Heart right ventricle (tissue), 16 donors: ENCODE data around the gene TXNDC17. TPM values are rescaled to one million over a fixed set of nuclear protein-coding genes. Genes with fewer than 3 reads are reported as not detected.
"Not testable (repeated sequence)": the region's sequence is repeated elsewhere in the genome, so short reads cannot be mapped to it uniquely, and the experiment has no call there.

Experiments used
- ATAC-seq, 8 donors: fragments of 200-7000 bp; cut with Tn5 transposase; one replicate each; pipeline ENCODE4 v1.9.1; 2020; ENCODE audit warnings: mild to moderate bottlenecking in 8 of 8, moderate library complexity in 8 of 8, moderate number of reproducible peaks in 1 of 8
- DNase-seq, 2 donors: peaks; one replicate each; pipeline ENCODE4 v3.0.0-alpha.2; 2020
- H3K27ac ChIP-seq, 10 donors: fragments of 200-600 bp; sonication (generic) in 2 of 10; one replicate each; pipeline versions ENCODE4 v1.5.0 to v1.8.0; 2020 to 2022; ENCODE audit warnings: mild to moderate bottlenecking in 3 of 10
- H3K27me3 ChIP-seq, 7 donors: fragments of 200-600 bp; one replicate each; pipeline ENCODE4 v1.8.0; 2021 to 2022; ENCODE audit warnings: mild to moderate bottlenecking in 2 of 7
- H3K36me3 ChIP-seq, 9 donors: fragments of 200-600 bp; sonication (generic) in 1 of 9; one replicate each; pipeline versions ENCODE4 v1.5.0 to v1.8.0; 2020 to 2022; ENCODE audit warnings: mild to moderate bottlenecking in 2 of 9
- H3K4me1 ChIP-seq, 9 donors: fragments of 200-600 bp; sonication (generic) in 1 of 9; one replicate each; pipeline versions ENCODE4 v1.5.0 to v1.8.0; 2020 to 2022; ENCODE audit warnings: mild to moderate bottlenecking in 4 of 9
- H3K4me3 ChIP-seq, 10 donors: fragments of 200-600 bp; sonication (generic) in 2 of 10; one replicate each; pipeline versions ENCODE4 v1.5.0 to v1.8.0; 2020 to 2022; ENCODE audit warnings: mild to moderate bottlenecking in 7 of 10, moderate library complexity in 2 of 10
- H3K9me3 ChIP-seq, 11 donors: fragments of 200-600 bp in 10 of 11; sonication (generic) in 2 of 11; one replicate each; pipeline versions ENCODE4 v1.5.0 to v1.8.0; 2013 to 2022; ENCODE audit warnings: mild to moderate bottlenecking in 2 of 11, control low read depth in 1 of 11, moderate library complexity in 1 of 11
- WGBS, 2 donors: extraction: QIAGEN DNeasy Blood & Tissue Kit; methylation state at CpG; one replicate each; pipeline ENCODE4 v1.1.7; 2013; ENCODE audit warnings: inconsistent platforms in 1 of 2; 5-methylcytosine and 5-hydroxymethylcytosine counted together
- intact Hi-C, 10 donors: fragments of 100-400 bp; cut with DNase I; formaldehyde crosslinking; loops; one replicate each; pipeline versions ENCODE4 v1.11.1 to v1.14.2; 2022
- microRNA-seq, 2 donors: library from miRNA; unstranded; fragments of <30 nt; microRNA quantifications; one replicate each; pipeline ENCODE4 v1.2.0, GENCODE V29; 2021
- polyA plus RNA-seq, 2 donors: library from polyadenylated mRNA; stranded (reverse); fragments of 200-250 nt; gene quantifications; one replicate each; pipeline ENCODE4 v1.2.3, GENCODE V29; 2013
- total RNA-seq, 10 donors: library from RNA; stranded (reverse); fragmentation: NEBNext Ultra II Directional in 3 of 10; extraction: Animal tissue kit (Norgen Biotek cat#: 25700) in 3 of 10; gene quantifications; one replicate each; pipeline versions ENCODE4 v1.2.1 to v1.2.4, GENCODE V29; 2021 to 2023
- TF ChIP-seq, protein P1 (sequence below), 9 donors: fragments of 200-600 bp; sonication (generic) in 2 of 9; IDR thresholded peaks; one replicate each; pipeline versions ENCODE4 v1.5.0 to v1.8.0; 2021 to 2022; ENCODE audit warnings: antibody characterized with exemption in 9 of 9, mild to moderate bottlenecking in 5 of 9, moderate library complexity in 1 of 9
- donor health status: Arrhythmogenic right ventricular cardiomyopathy.
- donor health status: ischemic (EF 13 %, LVEDD 7.1; RV severe dilation, severe dysfunction).
- donor health status: healthy with polysubstance abuse.
- donor health status: DM: no; HTN: yes; CAD: no.
- donor health status: DM: no; HTN: no; CAD: no.
- donor health status: ischemic (EF 25% LVEDD 6.9; RV normal size, moderate dysfunction).
- donor health status: ischemic (EF 25% LVEDD 5.7; RV mildly dilated, moderate dysfunction).
- donor health status: healthy.
- donor health status: DM: yes; HTN: yes; CAD: no.
- donor health status: Ischemic cardiomyopathy.
- donor health status: ischemic (EF 35%, LVEDD 5.7; RV mildly dilated, moderate dysfunction).
- donor health status: nonischemic (EF 11% LVEDD 7.7; RV severe dilation, severe dysfunction).
- donor health status: DM: yes; HTN: yes; CAD: no.
- donor health status: PGD.
- donor health status: ischemic (EF 29% LVEDD 5.4; RV normal size, mild dysfunction).
- donor health status: nonischemic (EF 23%, LVEDD 6.1; RV moderate dilation, normal function).

The TXNDC17 gene
- total and polyA plus RNA-seq, 12 donors, result 33.3 to 172 (median 43.7) TPM

DNA sequence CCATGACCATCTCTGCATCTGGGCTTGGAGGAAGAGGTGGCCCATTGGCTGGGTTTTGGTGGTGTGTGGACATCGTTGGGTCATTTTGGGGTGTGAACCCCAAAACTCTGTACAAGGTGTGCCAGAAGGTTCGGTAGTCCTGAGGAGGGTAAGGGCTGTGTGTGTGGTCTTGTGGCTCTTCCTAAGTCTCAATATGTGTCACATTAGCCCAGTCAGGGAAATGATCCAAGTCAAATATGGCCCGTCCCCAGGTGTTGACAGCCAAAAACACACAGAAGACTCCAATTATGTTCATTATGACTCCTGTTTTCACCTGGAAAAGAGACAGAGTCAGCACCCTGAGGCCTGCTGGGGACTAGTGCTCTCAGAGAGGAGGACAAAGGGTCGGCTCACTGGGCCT, 45.2 kb downstream of the TXNDC17 start:
- DNase-seq, result no peak
- no peaks in the 10 kb centered on the region for H3K4me1 ChIP-seq
- ATAC-seq, result no peak
- H3K27me3 ChIP-seq, result peaks cover 0 to 25% (median 14%) of the 10 kb centered on the region in 7 donors
- no peaks in the 10 kb centered on the region for H3K9me3 ChIP-seq
- TF ChIP-seq, protein P1, sequence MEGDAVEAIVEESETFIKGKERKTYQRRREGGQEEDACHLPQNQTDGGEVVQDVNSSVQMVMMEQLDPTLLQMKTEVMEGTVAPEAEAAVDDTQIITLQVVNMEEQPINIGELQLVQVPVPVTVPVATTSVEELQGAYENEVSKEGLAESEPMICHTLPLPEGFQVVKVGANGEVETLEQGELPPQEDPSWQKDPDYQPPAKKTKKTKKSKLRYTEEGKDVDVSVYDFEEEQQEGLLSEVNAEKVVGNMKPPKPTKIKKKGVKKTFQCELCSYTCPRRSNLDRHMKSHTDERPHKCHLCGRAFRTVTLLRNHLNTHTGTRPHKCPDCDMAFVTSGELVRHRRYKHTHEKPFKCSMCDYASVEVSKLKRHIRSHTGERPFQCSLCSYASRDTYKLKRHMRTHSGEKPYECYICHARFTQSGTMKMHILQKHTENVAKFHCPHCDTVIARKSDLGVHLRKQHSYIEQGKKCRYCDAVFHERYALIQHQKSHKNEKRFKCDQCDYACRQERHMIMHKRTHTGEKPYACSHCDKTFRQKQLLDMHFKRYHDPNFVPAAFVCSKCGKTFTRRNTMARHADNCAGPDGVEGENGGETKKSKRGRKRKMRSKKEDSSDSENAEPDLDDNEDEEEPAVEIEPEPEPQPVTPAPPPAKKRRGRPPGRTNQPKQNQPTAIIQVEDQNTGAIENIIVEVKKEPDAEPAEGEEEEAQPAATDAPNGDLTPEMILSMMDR (IDR thresholded peaks at IDR 0.05), result no peak
- intact Hi-C loops, result no loop called here
- no peak overlapping the region for H3K27ac ChIP-seq
- H3K4me3 ChIP-seq, result no peak overlapping the region
- H3K36me3 ChIP-seq, result no peaks in the 10 kb centered on the region
- WGBS, 2 donors, result 80 to 82% methylated on average over 4 of the region's 4 CpGs

DNA sequence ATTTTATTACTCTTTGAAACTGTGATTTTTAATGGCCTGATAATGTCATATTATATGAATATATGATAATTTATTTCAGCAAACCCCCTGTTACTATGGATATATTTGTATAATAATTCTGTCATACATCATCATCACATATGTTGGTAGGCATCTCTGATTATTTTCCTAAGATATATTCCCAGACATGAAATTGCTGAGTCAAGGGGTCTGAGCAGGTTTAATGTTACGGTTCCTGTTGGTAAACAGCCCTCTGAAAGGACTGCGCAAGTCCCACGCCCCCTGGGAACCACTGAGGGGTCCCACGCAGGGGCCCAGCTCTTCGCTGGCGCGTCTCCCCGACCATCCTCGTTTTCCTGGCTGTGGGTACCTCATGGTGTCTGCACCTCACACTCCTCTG, 48.1 kb downstream of the TXNDC17 start:
- intact Hi-C loops, result no loop called here
- TF ChIP-seq, protein P1 (IDR thresholded peaks at IDR 0.05), result no peak
- peaks cover 0 to 30% (median 14%) of the 10 kb centered on the region in 7 donors for H3K27me3 ChIP-seq

DNA sequence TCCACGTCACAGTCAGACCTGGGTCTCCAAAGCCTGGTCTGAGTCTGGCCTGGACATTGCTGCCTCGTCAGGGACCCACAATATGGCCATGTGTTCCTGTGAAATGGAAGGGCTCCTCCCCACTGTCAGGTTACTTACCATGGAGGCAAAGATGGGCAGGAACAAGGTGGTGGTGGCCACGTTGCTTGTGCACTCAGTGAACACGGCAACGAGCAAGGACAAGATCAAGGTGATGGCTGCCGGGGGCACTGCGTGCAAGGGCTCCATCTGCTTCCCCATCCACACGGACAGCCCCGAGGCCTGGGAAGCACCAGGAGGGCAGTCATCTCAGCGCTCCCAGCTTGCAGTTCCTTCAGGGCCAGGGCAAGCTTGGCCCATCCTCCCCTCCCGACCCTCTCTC, 49.8 kb downstream of the TXNDC17 start:
- ATAC-seq, result no peak
- no peak overlapping the region for H3K4me3 ChIP-seq
- no peaks in the 10 kb centered on the region for H3K36me3 ChIP-seq
- intact Hi-C loops, result no loop called here
- TF ChIP-seq, protein P1 (IDR thresholded peaks at IDR 0.05), result no peak
- no peak for DNase-seq
- WGBS, 2 donors, result 80 to 87% methylated on average over 11 of the region's 11 CpGs
- no peaks in the 10 kb centered on the region for H3K4me1 ChIP-seq
- H3K9me3 ChIP-seq, result no peaks in the 10 kb centered on the region
- no peak overlapping the region for H3K27ac ChIP-seq
- H3K27me3 ChIP-seq, result peaks cover 0 to 30% (median 8%) of the 10 kb centered on the region in 7 donors

More for the DNA sequence above, 48.1 kb downstream of the TXNDC17 start:
- no peaks in the 10 kb centered on the region for H3K36me3 ChIP-seq
- no peak for DNase-seq
- no peak for ATAC-seq
- H3K4me3 ChIP-seq, result no peak overlapping the region
- WGBS, 2 donors, result 81 to 86% methylated on average over 9 of the region's 9 CpGs
- H3K9me3 ChIP-seq, result no peaks in the 10 kb centered on the region
- H3K27ac ChIP-seq, result no peak overlapping the region
- no peaks in the 10 kb centered on the region for H3K4me1 ChIP-seq

DNA sequence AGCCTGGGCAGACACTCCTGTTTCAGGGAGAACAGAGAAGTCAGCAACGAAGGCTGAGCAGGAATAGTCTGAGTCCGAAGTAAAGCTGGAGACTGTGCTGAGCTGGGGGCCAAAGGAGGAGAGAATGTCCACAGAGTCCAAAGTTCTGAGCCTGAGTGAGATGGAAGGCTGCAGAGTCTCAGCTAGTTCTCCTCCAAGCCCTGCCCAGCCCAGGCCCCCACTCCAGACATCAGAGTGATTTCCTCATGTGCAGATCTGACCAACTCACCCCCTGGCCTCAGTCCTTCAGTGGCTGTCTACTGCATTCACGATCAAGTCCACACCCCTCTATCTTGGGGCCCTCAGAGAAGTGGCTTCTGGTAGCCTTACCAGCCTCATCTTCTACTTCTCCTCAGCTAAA, 50.7 kb downstream of the TXNDC17 start:
- no peak for ATAC-seq
- Histone ChIP-seq H3K9me3 (no peaks in the 10 kb centered on the region), H3K27ac (no peak overlapping the region), H3K36me3 (no peaks in the 10 kb centered on the region), H3K4me1 (no peaks in the 10 kb centered on the region), H3K27me3 (peaks cover 0 to 30% (median 8%) of the 10 kb centered on the region in 7 donors), H3K4me3 (no peak overlapping the region)
- DNase-seq, result no peak
- WGBS, 2 donors, result 75 to 91% methylated on average over 3 of the region's 3 CpGs
- intact Hi-C loops, result no loop called here
- TF ChIP-seq, protein P1 (IDR thresholded peaks at IDR 0.05), result no peak

GRCh38 chr17:6691958-6692357, 51.1 kb downstream of the TXNDC17 start:
- H3K4me3 ChIP-seq, DNase-seq, H3K36me3 ChIP-seq, ATAC-seq, H3K9me3 ChIP-seq, H3K4me1 ChIP-seq, H3K27ac ChIP-seq, intact Hi-C loops: not testable (repeated sequence)
- H3K27me3 ChIP-seq, result peaks cover 0 to 30% (median 8%) of the 10 kb centered on the region in 7 donors
- WGBS, 2 donors, result 64 to 69% methylated on average over 6 of the region's 6 CpGs

Small RNA genes lying within 50 kb of the gene (microRNA-seq; reads per million reads assigned to microRNA genes)
- 0 reads per million in 2 donors for gene MIR4520-1
- 0 reads per million in 2 donors for gene MIR4520-2

Other genes starting within 250 kb of the TXNDC17 start
- gene AIPL1, start 205.9 kb upstream of the TXNDC17 start, total RNA-seq, result not detected
- gene AIPL1, start 205.9 kb upstream of the TXNDC17 start, polyA plus RNA-seq, result under 1 TPM in 1 of 2 donors, not detected in 1; 0.01 TPM
- 1 to 10 TPM in 1 of 10 donors, under 1 TPM in 4, not detected in 5; 0.21 to 4.0 (median 0.74) TPM for gene PIMREG, start 196.6 kb upstream of the TXNDC17 start, total RNA-seq
- gene PIMREG, start 196.6 kb upstream of the TXNDC17 start, polyA plus RNA-seq, result under 1 TPM in 1 of 2 donors, not detected in 1; 0.25 TPM
- gene PITPNM3, start 84.5 kb upstream of the TXNDC17 start, total RNA-seq, result under 1 TPM; 0.12 to 0.70 (median 0.35) TPM
- gene PITPNM3, start 84.5 kb upstream of the TXNDC17 start, polyA plus RNA-seq, result under 1 TPM; 0.17 to 0.37 TPM
- 1 to 10 TPM; 3.6 to 9.9 (median 6.0) TPM for gene KIAA0753, start 349 bp upstream of the TXNDC17 start, total RNA-seq
- gene KIAA0753, start 349 bp upstream of the TXNDC17 start, polyA plus RNA-seq, result 1 to 10 TPM; 2.4 to 3.2 TPM
- gene MED31, start 10.5 kb downstream of the TXNDC17 start, total RNA-seq, result 10 to 100 TPM in 8 of 10 donors, 1 to 10 TPM in 2; 8.4 to 17.5 (median 14.2) TPM
- gene MED31, start 10.5 kb downstream of the TXNDC17 start, polyA plus RNA-seq, result 10 to 100 TPM; 17.5 to 18.6 TPM
- gene C17orf100, start 10.7 kb downstream of the TXNDC17 start, total RNA-seq, result 1 to 10 TPM in 1 of 10 donors, under 1 TPM in 8, not detected in 1; 0.30 to 1.2 (median 0.57) TPM
- gene C17orf100, start 10.7 kb downstream of the TXNDC17 start, polyA plus RNA-seq, result 1 to 10 TPM in 1 of 2 donors, under 1 TPM in 1; 0.99 to 1.4 TPM
- gene SLC13A5, start 72.3 kb downstream of the TXNDC17 start, total RNA-seq, result under 1 TPM in 2 of 10 donors, not detected in 8; 0.17 to 0.36 TPM
- gene SLC13A5, start 72.3 kb downstream of the TXNDC17 start, polyA plus RNA-seq, result under 1 TPM in 1 of 2 donors, not detected in 1; 0.03 TPM
- 10 to 100 TPM; 12.8 to 59.8 (median 28.1) TPM for gene XAF1, start 115.0 kb downstream of the TXNDC17 start, total RNA-seq
- 10 to 100 TPM; 12.4 to 94.8 TPM for gene XAF1, start 115.0 kb downstream of the TXNDC17 start, polyA plus RNA-seq
- under 1 TPM in 1 of 10 donors, not detected in 9; 0.26 TPM for gene FBXO39, start 135.2 kb downstream of the TXNDC17 start, total RNA-seq
- under 1 TPM; 0.13 to 0.37 TPM for gene FBXO39, start 135.2 kb downstream of the TXNDC17 start, polyA plus RNA-seq
- not detected for gene TEKT1, start 190.7 kb downstream of the TXNDC17 start, total RNA-seq
- gene TEKT1, start 190.7 kb downstream of the TXNDC17 start, polyA plus RNA-seq, result not detected